HepG2 (cell line): Measurements from ENCODE around the gene GNL3.
"Not testable (repeated sequence)": the region's sequence is repeated elsewhere in the genome, so short reads cannot be mapped to it uniquely, and the experiment has no call there.

Source experiments
- ADNP ChIP-seq: sonication (generic); formaldehyde crosslinking; IDR thresholded peaks from 2 replicates; pipeline ENCODE4 v1.4.0; 2020; ENCODE audit warnings: missing genetic modification reagents
- CTCF ChIP-seq: sonication (generic); formaldehyde crosslinking; IDR thresholded peaks from 2 replicates; pipeline ENCODE4 v1.5.0; 2020; ENCODE audit warnings: mild to moderate bottlenecking, missing genetic modification reagents, moderate library complexity
- JUND ChIP-seq: sonication (generic); formaldehyde crosslinking; IDR thresholded peaks from 2 replicates; pipeline ENCODE4 v1.8.0; 2022; ENCODE audit warnings: mild to moderate bottlenecking, missing genetic modification reagents
- KDM1A ChIP-seq: IDR thresholded peaks from 2 replicates; pipeline ENCODE4 v1.6.1; 2016; ENCODE audit warnings: missing compliant biosample characterization
- KLF13 ChIP-seq: sonication (generic); formaldehyde crosslinking; IDR thresholded peaks from 2 replicates; pipeline ENCODE4 v1.4.0; 2020; ENCODE audit warnings: mild to moderate bottlenecking, missing genetic modification reagents
- RFX1 ChIP-seq: fragments of 450-650 bp; IDR thresholded peaks from 2 replicates; pipeline ENCODE4 v1.6.1; 2017
- TAF1 ChIP-seq: sonication (generic); formaldehyde crosslinking; IDR thresholded peaks from 2 replicates; pipeline ENCODE4 v1.4.0; 2020; ENCODE audit warnings: missing genetic modification reagents
- USF2 ChIP-seq, 2 experiments: sonication (generic) in 1 of 2; formaldehyde crosslinking in 1 of 2; IDR thresholded peaks; 2 replicates each; pipeline versions ENCODE4 v1.5.1 to v1.6.1; 2011 to 2020; ENCODE audit warnings: borderline replicate concordance in 1 of 2, low read depth in 1 of 2, low read length in 1 of 2, mild to moderate bottlenecking in 1 of 2, missing genetic modification reagents in 1 of 2, moderate library complexity in 1 of 2
- ZBTB1 ChIP-seq: sonication (generic); formaldehyde crosslinking; IDR thresholded peaks from 2 replicates; pipeline ENCODE4 v1.4.0; 2020; ENCODE audit warnings: missing genetic modification reagents, borderline replicate concordance
- ZBTB43 ChIP-seq: sonication (generic); formaldehyde crosslinking; conservative IDR thresholded peaks from 2 replicates; pipeline ENCODE4 v1.4.0; 2020; ENCODE audit warnings: missing genetic modification reagents
- ZKSCAN5 ChIP-seq: sonication (generic); formaldehyde crosslinking; IDR thresholded peaks from 2 replicates; pipeline ENCODE4 v1.5.1; 2020; ENCODE audit warnings: mild to moderate bottlenecking, missing genetic modification reagents
- ZNF777 ChIP-seq: sonication (generic); formaldehyde crosslinking; IDR thresholded peaks from 2 replicates; pipeline ENCODE4 v1.4.0; 2020; ENCODE audit warnings: missing genetic modification reagents

GRCh38 chr3:52728753-52729152, 42.9 kb downstream of the GNL3 start:
- not testable (repeated sequence) for TF ChIP-seq CTCF (CRISPR knock-in tag); ZNF777 (CRISPR knock-in tag); KDM1A (CRISPR knock-in tag); ADNP; ZBTB43 (CRISPR knock-in tag); ZKSCAN5 (CRISPR knock-in tag); RFX1; ZBTB1; JUND (CRISPR knock-in tag); TAF1; KLF13 (CRISPR knock-in tag); USF2 (IDR thresholded peaks at IDR 0.05; ENCODE audit: low read depth, low read length); USF2 (CRISPR knock-in tag; IDR thresholded peaks at IDR 0.05; ENCODE audit: borderline replicate concordance)
